ENCODE measurements around the gene ATM. TPM values are rescaled to one million over a fixed set of nuclear protein-coding genes. Genes with fewer than 3 reads are reported as not detected.
A peak's percentile ranks its signal among the peaks of the same experiment; 100 is the strongest.
"Not testable (repeated sequence)": the region's sequence is repeated elsewhere in the genome, so short reads cannot be mapped to it uniquely, and the experiment has no call there.

ATM gene
- total and polyA plus RNA-seq, 8 donors = 69.1 to 99.9 (median 91.3) TPM

- DNase-seq (no peak), ATAC-seq (no peak)
- no peak for TF ChIP-seq CTCF (IDR thresholded peaks at IDR 0.05)
- H3K36me3 ChIP-seq = no peaks in the 10 kb centered on the region
- no peaks in the 10 kb centered on the region for H3K9me3 ChIP-seq
- no peak overlapping the region for H3K27ac ChIP-seq
- H3K4me1 ChIP-seq = no peaks in the 10 kb centered on the region
- H3K4me3 ChIP-seq = no peak overlapping the region
- H3K27me3 ChIP-seq = no peaks in the 10 kb centered on the region
- intact Hi-C loops (cut with DNase I) = no loop called here
These were observed 165.7 kb downstream of the ATM start for GRCh38 chr11:108388576-108388975.

GRCh38 chr11:108392353-108392752 lies 169.5 kb downstream of the ATM start:
- no peaks in the 10 kb centered on the region for H3K36me3 ChIP-seq
- H3K4me3 ChIP-seq = no peak overlapping the region
- H3K9me3 ChIP-seq = no peaks in the 10 kb centered on the region
- no peaks in the 10 kb centered on the region for H3K4me1 ChIP-seq
- ATAC-seq = peak; percentile 38
- intact Hi-C loops (cut with DNase I) = no loop called here
- no peaks in the 10 kb centered on the region for H3K27me3 ChIP-seq
- no peak for DNase-seq
- TF ChIP-seq CTCF (IDR thresholded peaks at IDR 0.05) = no peak
- H3K27ac ChIP-seq = no peak overlapping the region

- Histone ChIP-seq H3K27me3 (no peaks in the 10 kb centered on the region), H3K4me3 (no peak overlapping the region), H3K27ac (no peak overlapping the region), H3K4me1 (no peaks in the 10 kb centered on the region), H3K36me3 (no peaks in the 10 kb centered on the region), H3K9me3 (no peaks in the 10 kb centered on the region)
- intact Hi-C loops (cut with DNase I) = no loop called here
- no peak for TF ChIP-seq CTCF (IDR thresholded peaks at IDR 0.05)
- ATAC-seq (no peak), DNase-seq (peak in 1 of 4 donors; percentile 1)
These were observed 170.2 kb downstream of the ATM start for GRCh38 chr11:108393046-108393445.

- Histone ChIP-seq H3K27ac (no peak overlapping the region), H3K4me3 (no peak overlapping the region), H3K27me3 (no peaks in the 10 kb centered on the region), H3K36me3 (no peaks in the 10 kb centered on the region), H3K4me1 (no peaks in the 10 kb centered on the region), H3K9me3 (no peaks in the 10 kb centered on the region)
- TF ChIP-seq CTCF (IDR thresholded peaks at IDR 0.05) = no peak
- ATAC-seq (no peak), DNase-seq (no peak)
- intact Hi-C loops (cut with DNase I) = no loop called here
These were observed 171.9 kb downstream of the ATM start for GRCh38 chr11:108394744-108395284.

- H3K9me3 ChIP-seq; intact Hi-C loops (cut with DNase I); H3K27ac ChIP-seq; ATAC-seq; H3K4me3 ChIP-seq; H3K36me3 ChIP-seq; H3K27me3 ChIP-seq; DNase-seq; H3K4me1 ChIP-seq: not testable (repeated sequence)
These were observed 173.8 kb downstream of the ATM start for GRCh38 chr11:108396672-108397071.

- no peak for ATAC-seq
- no peaks in the 10 kb centered on the region for H3K27me3 ChIP-seq
- no peaks in the 10 kb centered on the region for H3K4me1 ChIP-seq
- H3K27ac ChIP-seq = no peak overlapping the region
- DNase-seq = no peak
- TF ChIP-seq CTCF (IDR thresholded peaks at IDR 0.05) = no peak
- intact Hi-C loops (cut with DNase I) = no loop called here
- H3K4me3 ChIP-seq = no peak overlapping the region
- H3K9me3 ChIP-seq = no peaks in the 10 kb centered on the region
- H3K36me3 ChIP-seq = no peaks in the 10 kb centered on the region
These were observed 175.6 kb downstream of the ATM start for GRCh38 chr11:108398439-108398838.

Measured in left lung (tissue), 10 donors.